Measurements from ENCODE around the gene TNFAIP6. TPM values are rescaled to one million over a fixed set of nuclear protein-coding genes. Genes with fewer than 3 reads are reported as not detected.

Gene TNFAIP6
- total and polyA plus RNA-seq, 7 donors = 0.87 to 4.9 (median 3.9) TPM

DNA sequence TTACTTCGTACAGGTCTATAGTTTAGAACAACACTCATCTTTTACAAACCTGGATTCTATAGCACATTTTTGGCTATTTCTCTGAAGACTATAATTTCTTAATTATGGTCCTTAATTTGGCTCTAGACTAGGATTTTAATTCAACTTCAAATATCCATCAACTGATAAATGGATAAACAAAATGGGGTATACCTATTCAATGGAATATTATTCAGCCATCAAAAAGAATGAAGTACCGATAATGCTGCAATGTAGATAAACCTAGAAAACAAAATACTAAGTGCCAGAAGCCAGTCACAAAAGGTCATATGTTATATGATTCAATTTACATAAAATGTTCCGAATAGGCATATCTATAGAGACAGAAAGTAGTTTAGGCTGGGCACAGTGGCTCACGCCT is 37.1 kb downstream of the TNFAIP6 start:
- H3K27me3 ChIP-seq = no peaks in the 10 kb centered on the region
- H3K9me3 ChIP-seq = no peaks in the 10 kb centered on the region
- TF ChIP-seq, protein P1, sequence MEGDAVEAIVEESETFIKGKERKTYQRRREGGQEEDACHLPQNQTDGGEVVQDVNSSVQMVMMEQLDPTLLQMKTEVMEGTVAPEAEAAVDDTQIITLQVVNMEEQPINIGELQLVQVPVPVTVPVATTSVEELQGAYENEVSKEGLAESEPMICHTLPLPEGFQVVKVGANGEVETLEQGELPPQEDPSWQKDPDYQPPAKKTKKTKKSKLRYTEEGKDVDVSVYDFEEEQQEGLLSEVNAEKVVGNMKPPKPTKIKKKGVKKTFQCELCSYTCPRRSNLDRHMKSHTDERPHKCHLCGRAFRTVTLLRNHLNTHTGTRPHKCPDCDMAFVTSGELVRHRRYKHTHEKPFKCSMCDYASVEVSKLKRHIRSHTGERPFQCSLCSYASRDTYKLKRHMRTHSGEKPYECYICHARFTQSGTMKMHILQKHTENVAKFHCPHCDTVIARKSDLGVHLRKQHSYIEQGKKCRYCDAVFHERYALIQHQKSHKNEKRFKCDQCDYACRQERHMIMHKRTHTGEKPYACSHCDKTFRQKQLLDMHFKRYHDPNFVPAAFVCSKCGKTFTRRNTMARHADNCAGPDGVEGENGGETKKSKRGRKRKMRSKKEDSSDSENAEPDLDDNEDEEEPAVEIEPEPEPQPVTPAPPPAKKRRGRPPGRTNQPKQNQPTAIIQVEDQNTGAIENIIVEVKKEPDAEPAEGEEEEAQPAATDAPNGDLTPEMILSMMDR (IDR thresholded peaks at IDR 0.05) = no peak
- no peak for TF ChIP-seq POLR2AphosphoS5 (IDR thresholded peaks at IDR 0.05)
- no peak for TF ChIP-seq EP300 (IDR thresholded peaks at IDR 0.05)
- TF ChIP-seq POLR2A (IDR thresholded peaks at IDR 0.05) = no peak
- intact Hi-C loops (cut with DNase I) = no loop called here
- no peaks in the 10 kb centered on the region for H3K4me1 ChIP-seq
- no peak for DNase-seq
- no peaks in the 10 kb centered on the region for H3K36me3 ChIP-seq
- WGBS, 2 donors = 73 to 92% methylated on average over 4 of the region's 4 CpGs
- no peak overlapping the region for H3K27ac ChIP-seq
- H3K4me3 ChIP-seq = no peak overlapping the region

DNA sequence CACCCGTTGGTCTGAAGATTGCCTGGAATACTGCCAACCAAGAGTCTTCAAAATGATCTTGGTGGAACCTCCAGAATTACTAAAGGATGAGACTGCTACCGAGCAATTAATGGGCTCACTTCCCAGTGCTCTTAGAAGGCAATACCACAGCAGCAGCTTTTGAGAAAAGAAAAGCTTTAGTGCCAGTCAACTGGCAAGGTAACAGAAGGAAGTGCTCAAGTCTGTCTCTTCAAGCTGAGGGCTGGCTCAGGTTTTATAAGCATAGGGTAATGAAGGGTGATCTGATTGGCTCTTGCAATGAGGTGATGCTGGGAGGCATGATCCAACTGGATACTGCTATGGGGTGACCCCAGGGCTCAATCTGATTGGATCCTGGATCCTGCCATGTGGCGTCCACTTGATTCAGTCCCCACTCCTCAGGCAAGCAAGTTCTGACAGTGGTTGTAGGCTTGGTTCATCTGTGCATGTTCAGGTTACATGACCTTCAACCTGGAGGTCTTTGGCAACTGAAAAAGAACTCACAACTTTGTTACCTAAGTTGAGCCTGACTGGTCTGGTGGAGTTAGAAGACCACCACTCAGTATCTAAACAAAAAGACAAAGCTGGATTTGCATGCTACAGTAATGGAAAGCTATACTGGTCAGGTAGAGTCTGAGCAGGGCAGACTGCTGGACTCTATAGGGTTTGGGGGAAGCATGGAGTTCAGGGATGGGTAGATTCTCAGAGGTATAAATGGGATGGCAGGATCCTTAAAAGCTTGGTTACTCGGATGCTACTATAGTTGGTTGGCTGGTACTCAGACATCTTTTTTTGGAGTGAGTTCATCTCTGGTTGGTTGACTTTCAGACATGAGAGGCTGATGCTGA is 38.4 kb downstream of the TNFAIP6 start:
- no peaks in the 10 kb centered on the region for H3K27me3 ChIP-seq
- intact Hi-C loops (cut with DNase I) = no loop called here
- H3K27ac ChIP-seq = no peak overlapping the region
- H3K4me3 ChIP-seq = no peak overlapping the region
- no peaks in the 10 kb centered on the region for H3K9me3 ChIP-seq
- no peak for DNase-seq
- H3K4me1 ChIP-seq = no peaks in the 10 kb centered on the region
- TF ChIP-seq POLR2AphosphoS5 (IDR thresholded peaks at IDR 0.05) = no peak
- TF ChIP-seq, protein P1 (IDR thresholded peaks at IDR 0.05) = no peak
- TF ChIP-seq EP300 (IDR thresholded peaks at IDR 0.05) = no peak
- TF ChIP-seq POLR2A (IDR thresholded peaks at IDR 0.05) = no peak
- no peaks in the 10 kb centered on the region for H3K36me3 ChIP-seq
- 89% methylated on average over 4 of the region's 4 CpGs for WGBS, 2 donors

DNA sequence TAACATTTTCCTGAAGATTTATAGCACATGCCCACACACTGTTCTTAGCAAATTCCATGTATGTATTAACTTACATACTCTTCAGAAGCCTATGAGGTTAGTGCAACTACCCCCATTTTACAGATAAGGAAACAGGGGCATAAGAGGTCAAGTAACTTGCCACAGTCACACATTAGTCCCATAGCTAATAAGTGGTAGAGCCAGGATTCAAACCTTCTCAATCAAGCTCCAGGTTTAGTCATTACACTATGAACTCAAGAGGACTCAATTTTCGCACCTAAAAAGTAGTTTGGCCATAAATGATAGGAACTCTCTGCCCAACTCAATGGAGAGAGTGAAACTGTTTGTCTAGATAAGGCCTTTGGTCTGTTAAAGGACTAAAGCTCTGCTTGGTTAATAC is 42.6 kb downstream of the TNFAIP6 start:
- no peaks in the 10 kb centered on the region for H3K36me3 ChIP-seq
- no peak for TF ChIP-seq POLR2AphosphoS5 (IDR thresholded peaks at IDR 0.05)
- no peak for TF ChIP-seq POLR2A (IDR thresholded peaks at IDR 0.05)
- TF ChIP-seq, protein P1 (IDR thresholded peaks at IDR 0.05) = no peak
- no peak for TF ChIP-seq EP300 (IDR thresholded peaks at IDR 0.05)
- intact Hi-C loops (cut with DNase I) = no loop called here
- no peaks in the 10 kb centered on the region for H3K4me1 ChIP-seq
- no peaks in the 10 kb centered on the region for H3K27me3 ChIP-seq
- 90 to 98% methylated on average over 1 of the region's 1 CpG for WGBS, 2 donors
- no peak overlapping the region for H3K4me3 ChIP-seq
- H3K27ac ChIP-seq = no peak overlapping the region
- DNase-seq = no peak
- H3K9me3 ChIP-seq = no peaks in the 10 kb centered on the region

DNA sequence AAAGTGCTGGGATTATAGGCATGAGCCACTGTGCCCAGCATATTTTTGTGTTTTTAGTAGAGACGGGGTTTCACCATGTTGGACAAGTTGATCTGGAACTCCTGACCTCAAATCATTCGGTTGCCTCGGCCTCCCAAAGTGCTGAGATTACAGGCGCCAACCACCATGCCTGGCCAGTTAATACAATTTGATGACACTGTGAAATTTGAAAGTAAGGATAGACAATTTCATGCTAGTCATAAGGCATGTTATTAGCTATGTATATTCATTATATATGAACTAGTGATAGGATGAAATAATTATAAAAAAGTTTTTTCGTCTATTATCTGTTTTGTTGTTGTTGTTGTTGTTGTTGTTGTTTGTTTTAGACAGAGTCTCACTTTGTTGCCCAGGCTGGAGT is 43.8 kb downstream of the TNFAIP6 start:
- no peak overlapping the region for H3K27ac ChIP-seq
- no peak for TF ChIP-seq EP300 (IDR thresholded peaks at IDR 0.05)
- WGBS, 2 donors = 93 to 97% methylated on average over 5 of the region's 5 CpGs
- DNase-seq = no peak
- no peaks in the 10 kb centered on the region for H3K27me3 ChIP-seq
- H3K4me3 ChIP-seq = no peak overlapping the region
- H3K9me3 ChIP-seq = no peaks in the 10 kb centered on the region
- no peaks in the 10 kb centered on the region for H3K36me3 ChIP-seq
- no peaks in the 10 kb centered on the region for H3K4me1 ChIP-seq
- intact Hi-C loops (cut with DNase I) = no loop called here

DNA sequence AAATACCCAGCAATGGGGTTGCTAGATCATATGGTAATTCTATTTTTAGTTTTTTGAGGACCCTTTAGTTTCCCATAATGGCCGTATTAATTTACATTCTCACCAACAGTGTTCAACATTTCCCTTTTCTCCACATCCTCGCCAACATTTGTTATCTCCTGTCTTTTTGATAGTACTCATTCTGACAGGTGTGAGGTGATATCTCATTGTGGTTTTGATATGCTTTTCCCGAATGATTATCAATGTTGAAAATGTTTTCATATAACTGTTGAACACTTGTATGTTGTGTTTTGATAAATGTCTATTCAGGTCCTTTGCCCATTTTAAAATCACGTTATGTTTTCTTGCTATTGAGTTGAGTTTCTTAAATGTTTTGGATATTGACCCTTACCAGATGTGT is 46.5 kb downstream of the TNFAIP6 start:
- 81 to 89% methylated on average over 4 of the region's 4 CpGs for WGBS, 2 donors
- Histone ChIP-seq H3K27ac (no peak overlapping the region), H3K9me3 (no peaks in the 10 kb centered on the region), H3K4me1 (no peaks in the 10 kb centered on the region), H3K27me3 (no peaks in the 10 kb centered on the region), H3K4me3 (no peak overlapping the region), H3K36me3 (no peaks in the 10 kb centered on the region)
- no peak for DNase-seq
- no peak for TF ChIP-seq EP300 (IDR thresholded peaks at IDR 0.05)
- TF ChIP-seq POLR2A (IDR thresholded peaks at IDR 0.05) = no peak
- TF ChIP-seq, protein P1 (IDR thresholded peaks at IDR 0.05) = no peak
- no peak for TF ChIP-seq POLR2AphosphoS5 (IDR thresholded peaks at IDR 0.05)
- intact Hi-C loops (cut with DNase I) = no loop called here
